ENCODE data around the gene OGFOD3. TPM values are rescaled to one million over a fixed set of nuclear protein-coding genes. Genes with fewer than 3 reads are reported as not detected.

OGFOD3 gene
- total RNA-seq, 2 experiments from 2014 or later: 12.9 to 13.7 TPM

DNA sequence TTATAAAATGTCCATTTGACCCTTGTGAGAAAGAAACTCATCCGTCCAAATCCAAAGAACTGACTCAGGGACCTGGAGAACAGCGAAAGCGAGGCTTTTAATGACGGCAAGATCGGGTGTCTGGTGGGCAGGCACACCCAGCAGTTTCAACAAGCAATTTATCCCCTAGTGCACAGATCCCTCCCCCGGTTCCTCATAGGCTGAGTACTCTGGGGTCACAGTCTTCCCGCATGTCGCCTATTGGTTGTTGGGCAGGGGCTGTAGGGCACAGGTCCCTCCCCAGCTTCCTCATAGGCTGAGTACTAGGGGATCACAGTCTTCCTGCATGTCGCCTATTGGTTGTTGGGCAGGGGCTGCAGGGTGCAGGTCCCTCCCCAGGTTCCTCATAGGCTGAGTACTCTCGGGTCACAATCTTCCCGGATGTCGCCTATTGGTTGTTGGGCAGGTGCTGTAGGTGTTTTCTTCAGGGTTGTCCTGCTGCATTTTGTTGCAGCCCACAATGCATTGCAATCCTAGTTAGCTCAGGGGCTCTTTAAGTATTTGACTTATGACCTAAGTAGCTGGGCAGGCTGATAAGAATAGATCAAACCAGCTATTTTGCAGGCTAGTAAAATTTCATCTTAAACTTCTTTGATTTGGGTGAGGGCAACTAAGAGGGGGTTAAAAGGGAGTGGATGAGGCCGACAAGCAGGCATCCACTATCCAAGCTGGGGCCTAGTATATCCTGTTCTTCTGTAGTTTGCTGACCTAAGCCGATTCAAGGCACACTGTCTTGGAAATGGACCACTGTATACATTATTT is 50.5 kb downstream of the OGFOD3 start:
- Histone ChIP-seq H3K4me3 (ENCODE audit: low read length) (no peak overlapping the region), H3K4me1 (ENCODE audit: insufficient read depth, low read length) (peaks cover 22% of the 10 kb centered on the region), H3K9me3 (ENCODE audit: control insufficient read depth in 1 of 2, insufficient read depth in 1 of 2, low read length in 2 of 2) (peaks cover 0 to 21% of the 10 kb centered on the region in 2 experiments), H3K36me3 (ENCODE audit: insufficient read depth, low read length) (no peaks in the 10 kb centered on the region), H3K27ac (ENCODE audit: low read depth in 1 of 2, low read length in 2 of 2) (no peak overlapping the region), H3K27me3 (ENCODE audit: control insufficient read depth in 1 of 2, insufficient read depth in 2 of 2, low read length in 2 of 2) (peaks cover 21 to 33% of the 10 kb centered on the region in 2 experiments)
- ATAC-seq (ENCODE audit: poor library complexity) (no peak), DNase-seq (no peak)
- H3K27ac Mint-ChIP-seq: no peak overlapping the region
- peaks cover 36% of the 10 kb centered on the region for H3K27me3 Mint-ChIP-seq
- POLR2A ChIA-PET: no interaction called here
- no peaks in the 10 kb centered on the region for H3K9me3 Mint-ChIP-seq
- no peak overlapping the region for H3K4me3 Mint-ChIP-seq
- no peaks in the 10 kb centered on the region for H3K36me3 Mint-ChIP-seq (ENCODE audit: low read depth)
- H3K4me1 Mint-ChIP-seq (ENCODE audit: low read depth): peaks cover 10% of the 10 kb centered on the region
- TF ChIP-seq CTCF (IDR thresholded peaks at IDR 0.05): no peak
- intact Hi-C loops (cut with DNase I, micrococcal nuclease): no loop called here
- CTCF ChIA-PET: no interaction called here

DNA sequence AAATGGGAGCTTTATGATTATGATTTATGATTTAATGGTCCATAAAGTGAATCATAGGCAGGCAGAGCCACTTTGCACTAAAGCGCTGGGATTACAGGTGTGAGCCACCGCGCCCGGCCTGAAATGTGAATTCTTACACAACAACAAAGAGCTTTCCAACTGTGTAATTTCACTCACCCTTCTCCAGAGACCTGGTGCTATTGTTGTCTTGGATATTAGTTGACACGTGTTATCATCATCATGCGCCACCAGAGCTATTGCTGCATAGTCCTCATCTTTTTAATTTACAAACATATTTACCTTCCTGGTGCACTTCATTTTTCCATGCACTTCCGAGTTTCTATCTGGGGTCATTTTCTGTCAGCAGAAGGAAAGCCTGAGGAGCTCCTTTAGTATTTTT is 51.6 kb downstream of the OGFOD3 start:
- Mint-ChIP-seq H3K4me3 (no peak overlapping the region), H3K4me1 (ENCODE audit: low read depth) (peaks cover 10% of the 10 kb centered on the region), H3K27me3 (peaks cover 33% of the 10 kb centered on the region), H3K27ac (no peak overlapping the region), H3K9me3 (no peaks in the 10 kb centered on the region), H3K36me3 (ENCODE audit: low read depth) (no peaks in the 10 kb centered on the region)
- intact Hi-C loops (cut with DNase I, micrococcal nuclease): no loop called here
- ChIA-PET CTCF (no interaction called here), POLR2A (interaction anchor here (0.6 kb wide), 1 partner anchor 114 kb away, joined by 5 read pairs; no protein-coding TSS in a partner anchor)
- no peak for DNase-seq
- Histone ChIP-seq H3K27me3 (ENCODE audit: control insufficient read depth in 1 of 2, insufficient read depth in 2 of 2, low read length in 2 of 2) (peaks cover 12 to 24% of the 10 kb centered on the region in 2 experiments), H3K9me3 (ENCODE audit: control insufficient read depth in 1 of 2, insufficient read depth in 1 of 2, low read length in 2 of 2) (peaks cover 0 to 11% of the 10 kb centered on the region in 2 experiments), H3K4me3 (ENCODE audit: low read length) (no peak overlapping the region), H3K27ac (ENCODE audit: low read depth in 1 of 2, low read length in 2 of 2) (no peak overlapping the region), H3K36me3 (ENCODE audit: insufficient read depth, low read length) (no peaks in the 10 kb centered on the region), H3K4me1 (ENCODE audit: insufficient read depth, low read length) (peaks cover 14% of the 10 kb centered on the region)
- no peak for TF ChIP-seq CTCF (IDR thresholded peaks at IDR 0.05)
- no peak for ATAC-seq (ENCODE audit: poor library complexity)

GRCh38 chr17:82365606-82366295 is 52.6 kb downstream of the OGFOD3 start:
- no peaks in the 10 kb centered on the region for H3K36me3 Mint-ChIP-seq (ENCODE audit: low read depth)
- intact Hi-C loops (cut with DNase I, micrococcal nuclease): no loop called here
- Histone ChIP-seq H3K4me1 (ENCODE audit: insufficient read depth, low read length) (peaks cover 5% of the 10 kb centered on the region), H3K27me3 (ENCODE audit: control insufficient read depth in 1 of 2, insufficient read depth in 2 of 2, low read length in 2 of 2) (peaks cover 6 to 18% of the 10 kb centered on the region in 2 experiments), H3K27ac (ENCODE audit: low read depth in 1 of 2, low read length in 2 of 2) (no peak overlapping the region), H3K4me3 (ENCODE audit: low read length) (no peak overlapping the region), H3K36me3 (ENCODE audit: insufficient read depth, low read length) (no peaks in the 10 kb centered on the region), H3K9me3 (ENCODE audit: control insufficient read depth in 1 of 2, insufficient read depth in 1 of 2, low read length in 2 of 2) (peaks cover 0 to 9% of the 10 kb centered on the region in 2 experiments)
- ATAC-seq (ENCODE audit: poor library complexity) (no peak), DNase-seq (no peak)
- H3K27me3 Mint-ChIP-seq: peaks cover 29% of the 10 kb centered on the region
- H3K4me3 Mint-ChIP-seq: no peak overlapping the region
- POLR2A ChIA-PET: no interaction called here
- H3K4me1 Mint-ChIP-seq (ENCODE audit: low read depth): peaks cover 6% of the 10 kb centered on the region
- CTCF ChIA-PET: no interaction called here
- TF ChIP-seq CTCF (IDR thresholded peaks at IDR 0.05): no peak
- no peak overlapping the region for H3K27ac Mint-ChIP-seq
- H3K9me3 Mint-ChIP-seq: no peaks in the 10 kb centered on the region
